ENCODE measurements around the gene CDH5. TPM values are rescaled to one million over a fixed set of nuclear protein-coding genes. Genes with fewer than 3 reads are reported as not detected.

The CDH5 gene
- total RNA-seq, 4 donors from 2014 or later, result 31.2 to 126 (median 70.6) TPM

DNA sequence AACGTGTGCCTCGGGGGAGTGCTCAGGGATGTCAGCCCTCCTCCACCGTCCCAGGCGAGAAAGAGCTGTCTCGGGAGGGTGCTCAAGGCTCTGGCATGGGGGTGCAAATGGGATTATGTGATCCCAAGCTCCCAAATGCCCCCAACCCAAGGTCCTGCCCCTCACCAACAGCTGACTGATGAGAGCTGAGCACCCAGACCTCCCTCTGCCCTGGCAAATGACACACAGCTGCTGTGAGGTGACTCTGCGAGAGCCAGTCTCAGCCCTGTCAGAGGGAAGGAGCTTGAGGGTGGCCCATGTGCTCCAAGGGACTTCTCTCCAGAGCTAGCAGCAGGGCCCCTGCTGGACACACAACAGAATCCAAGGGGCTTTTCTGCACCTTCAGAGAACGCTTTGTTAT is 7.7 kb downstream of the CDH5 start:
- intact Hi-C loops (cut with DNase I; ENCODE audit: low total_unique reads), result no loop called here
- TF ChIP-seq CTCF (IDR thresholded peaks at IDR 0.05) (no peak), POLR2A (IDR thresholded peaks at IDR 0.05) (no peak)
- H3K4me3 ChIP-seq, result no peak overlapping the region
- no peaks in the 10 kb centered on the region for H3K27me3 ChIP-seq
- no peaks in the 10 kb centered on the region for H3K9me3 ChIP-seq
- H3K27ac ChIP-seq, result no peak overlapping the region
- no peak for DNase-seq
- H3K36me3 ChIP-seq, result no peaks in the 10 kb centered on the region
- H3K4me1 ChIP-seq, result no peaks in the 10 kb centered on the region

- Histone ChIP-seq H3K4me3 (no peak overlapping the region), H3K36me3 (no peaks in the 10 kb centered on the region), H3K27ac (no peak overlapping the region), H3K9me3 (no peaks in the 10 kb centered on the region), H3K27me3 (no peaks in the 10 kb centered on the region), H3K4me1 (no peaks in the 10 kb centered on the region)
- TF ChIP-seq CTCF (IDR thresholded peaks at IDR 0.05) (no peak), POLR2A (IDR thresholded peaks at IDR 0.05) (no peak)
- intact Hi-C loops (cut with DNase I; ENCODE audit: low total_unique reads), result no loop called here
- no peak for DNase-seq
These were observed 9.0 kb downstream of the CDH5 start for GRCh38 chr16:66375451-66375850.

DNA sequence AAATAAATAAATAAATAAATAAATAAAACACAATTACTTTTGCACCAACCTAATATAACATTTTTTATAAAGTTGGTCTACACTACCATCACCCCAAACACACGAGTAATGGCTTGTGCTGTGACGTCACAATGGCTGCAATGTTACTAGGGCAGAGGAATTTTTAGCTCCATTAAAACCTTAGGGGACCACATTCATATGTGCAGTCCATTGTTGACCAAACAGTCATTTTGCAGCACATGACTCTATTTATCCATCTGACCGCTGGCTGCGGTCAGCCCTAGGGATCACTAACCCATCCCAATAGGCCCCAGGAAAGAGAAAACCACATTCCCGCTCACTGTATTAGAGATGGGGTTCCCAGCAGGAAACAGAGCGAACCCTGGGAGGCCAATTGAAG is 9.6 kb downstream of the CDH5 start:
- TF ChIP-seq POLR2A (IDR thresholded peaks at IDR 0.05), result no peak
- no peak for TF ChIP-seq CTCF (IDR thresholded peaks at IDR 0.05)
- H3K4me3 ChIP-seq, result no peak overlapping the region
- no peaks in the 10 kb centered on the region for H3K9me3 ChIP-seq
- no peak for DNase-seq
- no peaks in the 10 kb centered on the region for H3K4me1 ChIP-seq
- H3K27ac ChIP-seq, result peak overlapping the region in 1 of 2 donors; percentile 12
- H3K27me3 ChIP-seq, result no peaks in the 10 kb centered on the region
- intact Hi-C loops (cut with DNase I; ENCODE audit: low total_unique reads), result no loop called here
- H3K36me3 ChIP-seq, result no peaks in the 10 kb centered on the region

DNA sequence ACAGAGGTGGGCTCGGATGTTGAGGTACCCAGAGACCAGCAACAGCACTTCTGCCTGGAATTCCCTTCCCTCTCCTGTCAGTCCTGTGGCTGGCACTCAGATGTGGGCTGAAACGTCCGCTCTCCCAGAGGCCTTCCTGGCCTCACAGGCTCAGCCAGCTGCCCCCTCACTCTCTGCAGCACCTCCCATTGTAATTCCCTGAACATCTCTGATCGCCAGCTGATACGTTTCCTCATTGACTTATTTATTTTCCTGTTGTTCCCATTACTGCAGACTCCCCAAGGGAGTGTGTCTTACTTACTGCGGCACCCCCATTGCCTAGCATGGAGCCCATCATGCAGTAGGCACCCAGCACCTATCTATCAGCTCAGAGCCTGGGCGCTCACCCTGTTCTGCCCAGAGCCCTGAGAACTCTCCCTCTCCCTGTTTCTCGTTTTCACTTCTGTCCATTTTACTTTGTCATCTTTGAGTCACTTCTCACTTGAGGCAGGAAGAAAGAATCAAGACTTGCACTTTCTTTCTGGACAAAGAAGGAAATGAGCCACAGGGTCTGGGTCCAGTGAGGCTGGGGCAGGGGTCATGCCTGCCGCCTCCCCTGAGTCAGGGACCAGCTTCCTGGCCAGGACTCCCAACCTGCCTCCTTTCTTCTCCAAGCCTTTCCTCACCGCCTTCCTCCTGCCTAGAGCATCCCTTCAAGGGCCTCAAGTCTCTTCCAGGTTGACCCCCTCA is 10.2 kb downstream of the CDH5 start:
- intact Hi-C loops (cut with DNase I; ENCODE audit: low total_unique reads), result no loop called here
- peak overlapping the region in 1 of 2 donors; percentile 37 for H3K27ac ChIP-seq
- DNase-seq, result no peak
- no peaks in the 10 kb centered on the region for H3K4me1 ChIP-seq
- no peak overlapping the region for H3K4me3 ChIP-seq
- H3K36me3 ChIP-seq, result no peaks in the 10 kb centered on the region
- no peaks in the 10 kb centered on the region for H3K9me3 ChIP-seq
- no peaks in the 10 kb centered on the region for H3K27me3 ChIP-seq
- TF ChIP-seq CTCF (IDR thresholded peaks at IDR 0.05) (no peak), POLR2A (IDR thresholded peaks at IDR 0.05) (no peak)

- H3K4me1 ChIP-seq, result no peaks in the 10 kb centered on the region
- no peaks in the 10 kb centered on the region for H3K36me3 ChIP-seq
- H3K27me3 ChIP-seq, result no peaks in the 10 kb centered on the region
- TF ChIP-seq CTCF (IDR thresholded peaks at IDR 0.05), result no peak
- no peak for TF ChIP-seq POLR2A (IDR thresholded peaks at IDR 0.05)
- H3K27ac ChIP-seq, result peak overlapping the region in 1 of 2 donors; percentile 37
- no peak for DNase-seq
- intact Hi-C loops (cut with DNase I; ENCODE audit: low total_unique reads), result no loop called here
- no peak overlapping the region for H3K4me3 ChIP-seq
- no peaks in the 10 kb centered on the region for H3K9me3 ChIP-seq
These were observed 10.8 kb downstream of the CDH5 start for GRCh38 chr16:66377324-66377723.
